B cell (primary cell): ENCODE data around the gene GMEB2. TPM values are rescaled to one million over a fixed set of nuclear protein-coding genes. Genes with fewer than 3 reads are reported as not detected.

ENCODE experiments used
- ATAC-seq: fragments of 200-7000 bp; cut with Tn5 transposase; one replicate; pipeline ENCODE4 v1.10.0; 2021; ENCODE audit warnings: low read depth, mild to moderate bottlenecking, moderate number of reproducible peaks, moderate library complexity
- CTCF ChIA-PET: fragments of 350-600 bp; sonication (Branson Sonifier 250); formaldehyde crosslinking; loops from one replicate; lab custom pipeline; 2021; ENCODE audit warnings: antibody characterized with exemption, inconsistent platforms; lab: Charles Lee
- POLR2A ChIA-PET: fragments of 350-600 bp; sonication (Branson Sonifier 250); formaldehyde crosslinking; loops from one replicate; lab custom pipeline; 2021; ENCODE audit warnings: antibody characterized with exemption; lab: Charles Lee
- DNase-seq: peaks from one replicate; pipeline ENCODE4 v3.0.0; 2013
- H2AFZ ChIP-seq: 2 replicates; pipeline ENCODE4 v1.6.1; 2012; ENCODE audit warnings: mild to moderate bottlenecking, low read depth, low read length; ENCODE audit not compliant: insufficient read depth, poor library complexity, severe bottlenecking
- H3K27ac ChIP-seq, 2 donors: 1 replicate in 1 of 2; 2 replicates in 1 of 2; pipeline ENCODE4 v1.5.1; 2012 to 2013; ENCODE audit warnings: low read length in 2 of 2, mild to moderate bottlenecking in 2 of 2, moderate library complexity in 1 of 2
- H3K27me3 ChIP-seq, 4 experiments: fragments of 200-600 bp in 1 of 4; sonication (generic) in 1 of 4; replicated peaks in 1 of 4; 1 replicate in 2 of 4; 2 replicates in 2 of 4; pipeline versions ENCODE4 v1.6.1 to v1.7.0; 2013 to 2016; ENCODE audit warnings: low read length in 3 of 4, mild to moderate bottlenecking in 2 of 4, mixed read lengths in 1 of 4, moderate library complexity in 1 of 4; ENCODE audit not compliant: insufficient read depth in 4 of 4, control insufficient read depth in 3 of 4; ENCODE audit errors: control extremely low read depth in 1 of 4
- H3K36me3 ChIP-seq, 2 experiments: replicated peaks in 1 of 2; 1 replicate in 1 of 2; 2 replicates in 1 of 2; pipeline versions ENCODE4 v1.6.1 to v1.7.1; 2013; ENCODE audit warnings: low read length in 1 of 2; ENCODE audit not compliant: insufficient read depth in 2 of 2, control insufficient read depth in 1 of 2; ENCODE audit errors: control extremely low read depth in 1 of 2, extremely low read depth in 1 of 2
- H3K4me1 ChIP-seq, 2 donors: fragments of 200-600 bp in 1 of 2; sonication (generic) in 1 of 2; 1 replicate in 1 of 2; 2 replicates in 1 of 2; pipeline versions ENCODE4 v1.5.1 to v1.6.1; 2013 to 2017; ENCODE audit warnings: low read length in 2 of 2; ENCODE audit not compliant: control insufficient read depth in 2 of 2, insufficient read depth in 2 of 2
- H3K4me2 ChIP-seq: replicated peaks from 2 replicates; pipeline ENCODE3; 2012; ENCODE audit warnings: mild to moderate bottlenecking, low read depth, low read length; ENCODE audit not compliant: poor library complexity, severe bottlenecking
- H3K4me3 ChIP-seq, 5 experiments: fragments of 200-600 bp in 1 of 5; sonication (generic) in 1 of 5; 1 replicate in 3 of 5; 2 replicates in 2 of 5; pipeline versions ENCODE4 v1.5.1 to v1.7.0; 2011 to 2016; ENCODE audit warnings: low read length in 4 of 5, mild to moderate bottlenecking in 4 of 5, low read depth in 2 of 5, control low read depth in 1 of 5, moderate library complexity in 1 of 5; ENCODE audit not compliant: insufficient read depth in 1 of 5; ENCODE audit errors: control extremely low read depth in 1 of 5, extremely low read depth in 1 of 5
- H3K79me2 ChIP-seq: fragments of 200-600 bp; sonication (generic); one replicate; pipeline ENCODE4 v1.6.0; 2016; ENCODE audit warnings: low read length; ENCODE audit not compliant: control insufficient read depth, insufficient read depth
- H3K9ac ChIP-seq: fragments of 200-600 bp; sonication (generic); 2 replicates; pipeline ENCODE4 v1.6.1; 2017; ENCODE audit warnings: mild to moderate bottlenecking, low read length, moderate library complexity
- H3K9me3 ChIP-seq, 3 donors: one replicate each; pipeline versions ENCODE4 v1.6.1 to v1.7.1; 2013; ENCODE audit warnings: low read length in 2 of 3; ENCODE audit not compliant: control insufficient read depth in 2 of 3, insufficient read depth in 1 of 3; ENCODE audit errors: control extremely low read depth in 1 of 3
- H4K20me1 ChIP-seq: 2 replicates; pipeline ENCODE4 v1.6.0; 2012; ENCODE audit warnings: mild to moderate bottlenecking, low read length; ENCODE audit not compliant: insufficient read depth, control insufficient read depth, poor library complexity, severe bottlenecking
- H3K27ac Mint-ChIP-seq: one replicate; pipeline ENCODE4 v1.8.0; 2021; ENCODE audit warnings: mixed read lengths
- H3K27me3 Mint-ChIP-seq: one replicate; pipeline ENCODE4 v1.8.0; 2021; ENCODE audit warnings: mixed read lengths
- H3K4me1 Mint-ChIP-seq: one replicate; pipeline ENCODE4 v1.8.0; 2021; ENCODE audit warnings: mixed read lengths
- H3K4me3 Mint-ChIP-seq: one replicate; pipeline ENCODE4 v1.8.0; 2021; ENCODE audit warnings: mixed read lengths
- H3K9me3 Mint-ChIP-seq: one replicate; pipeline ENCODE4 v1.8.0; 2022; ENCODE audit warnings: mixed read lengths; ENCODE audit not compliant: insufficient read depth
- EZH2 ChIP-seq: IDR thresholded peaks from 2 replicates; pipeline ENCODE4 v1.6.1; 2012; ENCODE audit warnings: borderline replicate concordance, low read depth, mild to moderate bottlenecking, moderate library complexity, low read length; ENCODE audit not compliant: insufficient read depth, poor library complexity, severe bottlenecking
- WGBS: methylation state at CpG from one replicate; pipeline ENCODE4 v1.1.5; 2013; ENCODE audit warnings: missing lambda C conversion rate; ENCODE audit not compliant: insufficient coverage; 5-methylcytosine and 5-hydroxymethylcytosine counted together
- intact Hi-C: fragments of 100-400 bp; cut with micrococcal nuclease; formaldehyde crosslinking; loops from one replicate; pipeline ENCODE4 v1.10.0; 2022
- polyA plus RNA-seq: library from polyadenylated mRNA; depleted of rRNA; stranded (reverse); fragments of >200 nt; gene quantifications from 2 replicates; pipeline ENCODE4 v1.2.3, GENCODE V29; 2012
- total RNA-seq, 2 donors: library from RNA; stranded (reverse); fragments of 120-200 nt in 1 of 2; gene quantifications; 1 replicate in 1 of 2; 2 replicates in 1 of 2; pipeline versions ENCODE4 v1.2.3 to v1.2.4, GENCODE V29; 2013 to 2022
- TF ChIP-seq, protein P1 (sequence below): fragments of 200-600 bp; IDR thresholded peaks from one replicate; pipeline ENCODE4 v1.8.0; 2022; ENCODE audit warnings: antibody characterized with exemption, mild to moderate bottlenecking

GMEB2 gene
- total and polyA plus RNA-seq, 2 donors (not counting 1 experiment from before 2014, with no cell fraction given), result 17.7 to 24.5 TPM

DNA sequence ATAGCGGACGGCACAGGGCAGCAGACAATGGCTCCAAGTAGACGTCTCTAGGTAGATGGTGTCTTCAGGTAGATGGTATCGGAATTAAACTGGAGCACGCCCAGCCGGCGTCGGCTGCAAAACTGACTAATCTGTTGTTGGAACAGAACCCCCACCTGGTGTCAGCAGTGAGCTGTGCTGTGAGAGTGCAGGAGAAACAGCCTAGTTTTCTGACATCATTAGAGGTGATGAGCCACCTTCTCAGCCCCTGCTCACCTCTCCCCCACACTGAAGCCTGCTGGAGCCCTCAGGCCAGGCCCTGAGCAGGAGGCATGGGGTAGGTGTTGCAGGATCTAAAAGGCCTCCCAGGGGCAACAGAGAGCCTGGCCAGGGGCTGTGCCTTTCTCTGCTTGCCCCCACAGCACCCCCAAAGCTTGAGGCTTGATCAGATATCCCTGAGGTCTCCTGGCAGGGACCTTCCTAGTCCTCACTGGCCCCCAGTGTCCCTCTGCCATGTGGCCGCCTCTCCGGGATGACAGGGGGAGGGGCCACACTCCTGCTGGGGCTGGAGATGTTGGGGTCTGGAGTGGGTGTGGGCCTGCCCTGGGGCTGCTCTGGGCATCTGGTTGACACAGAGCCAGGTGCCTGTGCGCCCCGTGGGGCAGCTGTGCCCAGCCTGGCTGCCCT lies 46.0 kb downstream of the GMEB2 start:
- CTCF ChIA-PET, result interaction anchor here (0.7 to 2.5 kb wide), 8 partner anchors 11 to 393 kb away, joined by 3 to 18 read pairs (median 4); partner anchors contain the start of genes PTK6 and TPD52L2
- Histone ChIP-seq H3K36me3 (no peaks in the 10 kb centered on the region), H3K79me2 (no peaks in the 10 kb centered on the region), H3K27ac (no peak overlapping the region), H3K4me2 (no peak overlapping the region), H3K9me3 (no peaks in the 10 kb centered on the region), H2AFZ (no peak overlapping the region), H4K20me1 (no peaks in the 10 kb centered on the region), H3K9ac (no peak overlapping the region), H3K4me3 (no peak overlapping the region), H3K4me1 (peaks cover 0 to 6% of the 10 kb centered on the region in 2 donors), H3K27me3 (no peaks in the 10 kb centered on the region)
- TF ChIP-seq, protein P1, sequence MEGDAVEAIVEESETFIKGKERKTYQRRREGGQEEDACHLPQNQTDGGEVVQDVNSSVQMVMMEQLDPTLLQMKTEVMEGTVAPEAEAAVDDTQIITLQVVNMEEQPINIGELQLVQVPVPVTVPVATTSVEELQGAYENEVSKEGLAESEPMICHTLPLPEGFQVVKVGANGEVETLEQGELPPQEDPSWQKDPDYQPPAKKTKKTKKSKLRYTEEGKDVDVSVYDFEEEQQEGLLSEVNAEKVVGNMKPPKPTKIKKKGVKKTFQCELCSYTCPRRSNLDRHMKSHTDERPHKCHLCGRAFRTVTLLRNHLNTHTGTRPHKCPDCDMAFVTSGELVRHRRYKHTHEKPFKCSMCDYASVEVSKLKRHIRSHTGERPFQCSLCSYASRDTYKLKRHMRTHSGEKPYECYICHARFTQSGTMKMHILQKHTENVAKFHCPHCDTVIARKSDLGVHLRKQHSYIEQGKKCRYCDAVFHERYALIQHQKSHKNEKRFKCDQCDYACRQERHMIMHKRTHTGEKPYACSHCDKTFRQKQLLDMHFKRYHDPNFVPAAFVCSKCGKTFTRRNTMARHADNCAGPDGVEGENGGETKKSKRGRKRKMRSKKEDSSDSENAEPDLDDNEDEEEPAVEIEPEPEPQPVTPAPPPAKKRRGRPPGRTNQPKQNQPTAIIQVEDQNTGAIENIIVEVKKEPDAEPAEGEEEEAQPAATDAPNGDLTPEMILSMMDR, result peak; percentile 71
- no peak for TF ChIP-seq EZH2
- peak; percentile 81 for DNase-seq
- H3K27ac Mint-ChIP-seq, result peak overlapping the region; percentile 26
- POLR2A ChIA-PET, result interaction anchor here (0.6 to 1.6 kb wide), 6 partner anchors 50 to 284 kb away, joined by 3 to 5 read pairs (median 3); partner anchors contain the start of genes ARFRP1, TPD52L2 and ZGPAT
- H3K4me1 Mint-ChIP-seq, result peaks cover 4% of the 10 kb centered on the region
- ATAC-seq, result peak; percentile 93
- 50% methylated on average over 12 of the region's 12 CpGs for WGBS
- H3K4me3 Mint-ChIP-seq, result no peak overlapping the region
- no peaks in the 10 kb centered on the region for H3K27me3 Mint-ChIP-seq
- H3K9me3 Mint-ChIP-seq, result no peaks in the 10 kb centered on the region
- intact Hi-C loops, result loop anchor here (5.0 kb wide), 1 partner anchor 61 kb away; no protein-coding TSS in a partner anchor
